BE2C (cell line): Measurements from ENCODE around the gene UBE2F.

Experiments used
- DNase-seq: peaks from one replicate; pipeline ENCODE4 v3.0.0-alpha.2; 2020
- H3K27me3 ChIP-seq: fragments of 250-450 bp; sonication (Bioruptor Pico); 2 replicates; pipeline ENCODE4 v1.5.1; 2020; ENCODE audit warnings: mild to moderate bottlenecking
- H3K36me3 ChIP-seq: fragments of 250-450 bp; sonication (Bioruptor Pico); 2 replicates; pipeline ENCODE4 v1.5.1; 2020; ENCODE audit warnings: mild to moderate bottlenecking
- H3K4me1 ChIP-seq: fragments of 250-450 bp; sonication (Bioruptor Pico); 2 replicates; pipeline ENCODE4 v1.5.1; 2020
- H3K4me3 ChIP-seq: 2 replicates; pipeline ENCODE4 v1.5.1; 2011; ENCODE audit warnings: low read depth, low read length
- H3K9me3 ChIP-seq: fragments of 250-450 bp; sonication (Bioruptor Pico); 2 replicates; pipeline ENCODE4 v1.5.1; 2020
- TF ChIP-seq, protein P1 (sequence below): IDR thresholded peaks from 2 replicates; pipeline ENCODE4 v1.5.1; 2012; ENCODE audit warnings: mild to moderate bottlenecking, low read depth, low read length

The UBE2F gene

DNA sequence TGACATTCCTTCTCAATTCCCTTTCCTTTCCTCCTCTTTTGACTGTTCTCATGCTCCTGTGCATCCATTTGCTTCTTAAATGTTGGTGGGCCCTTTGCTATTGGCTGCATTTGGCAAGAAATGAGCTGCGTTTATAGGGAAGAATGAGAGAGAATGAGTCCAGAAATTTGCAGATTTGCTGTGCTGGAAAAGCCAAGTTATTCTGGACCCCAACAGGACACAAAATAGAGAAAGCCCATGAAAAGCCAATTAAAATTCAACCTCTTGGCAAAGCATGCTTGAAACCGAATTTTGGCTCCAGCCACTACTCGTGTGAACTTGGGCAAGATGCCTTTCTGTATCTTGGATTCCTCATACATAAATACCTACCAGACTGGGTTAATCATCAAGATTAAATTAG is 92.7 kb downstream of the UBE2F start:
- no peaks in the 10 kb centered on the region for H3K4me1 ChIP-seq
- no peak for DNase-seq
- H3K9me3 ChIP-seq, result no peaks in the 10 kb centered on the region
- H3K27me3 ChIP-seq, result no peaks in the 10 kb centered on the region
- TF ChIP-seq, protein P1, sequence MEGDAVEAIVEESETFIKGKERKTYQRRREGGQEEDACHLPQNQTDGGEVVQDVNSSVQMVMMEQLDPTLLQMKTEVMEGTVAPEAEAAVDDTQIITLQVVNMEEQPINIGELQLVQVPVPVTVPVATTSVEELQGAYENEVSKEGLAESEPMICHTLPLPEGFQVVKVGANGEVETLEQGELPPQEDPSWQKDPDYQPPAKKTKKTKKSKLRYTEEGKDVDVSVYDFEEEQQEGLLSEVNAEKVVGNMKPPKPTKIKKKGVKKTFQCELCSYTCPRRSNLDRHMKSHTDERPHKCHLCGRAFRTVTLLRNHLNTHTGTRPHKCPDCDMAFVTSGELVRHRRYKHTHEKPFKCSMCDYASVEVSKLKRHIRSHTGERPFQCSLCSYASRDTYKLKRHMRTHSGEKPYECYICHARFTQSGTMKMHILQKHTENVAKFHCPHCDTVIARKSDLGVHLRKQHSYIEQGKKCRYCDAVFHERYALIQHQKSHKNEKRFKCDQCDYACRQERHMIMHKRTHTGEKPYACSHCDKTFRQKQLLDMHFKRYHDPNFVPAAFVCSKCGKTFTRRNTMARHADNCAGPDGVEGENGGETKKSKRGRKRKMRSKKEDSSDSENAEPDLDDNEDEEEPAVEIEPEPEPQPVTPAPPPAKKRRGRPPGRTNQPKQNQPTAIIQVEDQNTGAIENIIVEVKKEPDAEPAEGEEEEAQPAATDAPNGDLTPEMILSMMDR, result no peak
- peak overlapping the region; percentile 98; the same call in 1 of the 2 replicates for H3K4me3 ChIP-seq
- H3K36me3 ChIP-seq, result peaks cover 6% of the 10 kb centered on the region

DNA sequence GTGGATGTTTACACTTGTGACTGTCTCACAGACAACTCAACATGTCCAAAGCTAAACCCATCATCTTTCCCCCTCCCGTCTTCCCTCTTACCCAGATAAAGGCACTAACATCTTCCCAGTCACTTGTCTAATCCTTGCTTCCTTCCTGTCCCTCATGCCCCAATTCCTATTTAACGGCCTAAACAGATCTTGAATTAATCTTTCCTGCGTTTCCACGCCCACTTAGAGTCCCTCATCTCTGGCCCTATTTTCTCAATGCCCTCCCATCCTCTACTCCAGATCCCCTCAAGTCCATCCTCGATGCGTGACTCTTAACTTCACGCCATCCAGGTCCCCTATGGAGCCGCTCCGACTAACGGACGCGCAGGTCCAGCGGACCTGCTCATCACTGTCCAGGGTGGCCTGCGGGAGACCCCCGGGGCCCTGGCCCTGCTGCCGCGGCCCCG is 93.3 kb downstream of the UBE2F start:
- Histone ChIP-seq H3K27me3 (no peaks in the 10 kb centered on the region), H3K9me3 (no peaks in the 10 kb centered on the region), H3K36me3 (peaks cover 12% of the 10 kb centered on the region), H3K4me3 (peak overlapping the region; percentile 98), H3K4me1 (no peaks in the 10 kb centered on the region)
- DNase-seq, result no peak
- TF ChIP-seq, protein P1, result no peak

DNA sequence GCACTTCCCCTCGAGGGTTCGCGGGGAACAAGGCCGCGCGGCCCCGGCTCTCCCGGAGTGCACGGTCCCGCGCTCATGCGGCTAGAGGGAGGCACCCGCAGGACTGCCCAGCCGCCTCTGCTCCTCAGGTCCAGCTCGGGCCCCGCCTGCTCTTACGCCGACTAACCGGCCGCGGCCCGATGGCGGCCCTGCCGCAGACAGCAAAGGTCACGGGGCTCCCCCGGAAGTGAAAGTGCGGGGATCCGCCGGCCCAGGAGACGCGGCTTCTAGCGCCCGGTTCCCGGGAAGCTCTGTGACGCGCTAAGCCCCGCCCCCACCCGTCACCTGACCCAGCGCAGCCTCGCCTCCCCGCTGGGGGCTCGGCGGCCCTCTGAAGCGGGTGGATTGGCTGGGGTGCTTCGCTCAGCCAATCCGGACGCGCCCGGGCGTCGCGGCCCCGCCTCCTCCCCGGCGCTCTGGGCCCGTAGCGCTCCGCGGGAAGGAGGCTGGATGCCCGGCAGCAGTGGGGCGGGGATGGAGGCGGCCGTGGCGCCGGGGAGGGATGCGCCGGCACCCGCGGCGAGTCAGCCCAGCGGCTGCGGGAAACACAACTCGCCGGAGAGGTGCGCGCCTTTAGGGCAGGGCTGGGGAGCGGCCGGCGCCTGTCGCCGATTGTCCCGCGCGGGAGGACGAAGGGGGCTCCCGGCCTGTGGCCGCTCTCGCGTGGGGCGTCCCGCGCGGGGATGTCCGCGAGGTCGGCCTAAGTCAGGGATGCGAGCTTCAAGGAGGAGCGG is 93.9 kb downstream of the UBE2F start, which contains the start of gene SCLY:
Gene SCLY, plus strand, starts transcription at position 460 of the 773 bp plus-strand sequence. Its CDS starts 54 bp downstream, at position 514.
- TF ChIP-seq, protein P1, result no peak
- DNase-seq, result peak; percentile 99
- H3K27me3 ChIP-seq, result no peaks in the 10 kb centered on the region
- peak within 1 kb of the TSS; percentile 99 for H3K4me3 ChIP-seq
- H3K36me3 ChIP-seq, result peaks cover 15% of the 10 kb centered on the region
- no peaks in the 10 kb centered on the region for H3K9me3 ChIP-seq
- no peaks in the 10 kb centered on the region for H3K4me1 ChIP-seq

DNA sequence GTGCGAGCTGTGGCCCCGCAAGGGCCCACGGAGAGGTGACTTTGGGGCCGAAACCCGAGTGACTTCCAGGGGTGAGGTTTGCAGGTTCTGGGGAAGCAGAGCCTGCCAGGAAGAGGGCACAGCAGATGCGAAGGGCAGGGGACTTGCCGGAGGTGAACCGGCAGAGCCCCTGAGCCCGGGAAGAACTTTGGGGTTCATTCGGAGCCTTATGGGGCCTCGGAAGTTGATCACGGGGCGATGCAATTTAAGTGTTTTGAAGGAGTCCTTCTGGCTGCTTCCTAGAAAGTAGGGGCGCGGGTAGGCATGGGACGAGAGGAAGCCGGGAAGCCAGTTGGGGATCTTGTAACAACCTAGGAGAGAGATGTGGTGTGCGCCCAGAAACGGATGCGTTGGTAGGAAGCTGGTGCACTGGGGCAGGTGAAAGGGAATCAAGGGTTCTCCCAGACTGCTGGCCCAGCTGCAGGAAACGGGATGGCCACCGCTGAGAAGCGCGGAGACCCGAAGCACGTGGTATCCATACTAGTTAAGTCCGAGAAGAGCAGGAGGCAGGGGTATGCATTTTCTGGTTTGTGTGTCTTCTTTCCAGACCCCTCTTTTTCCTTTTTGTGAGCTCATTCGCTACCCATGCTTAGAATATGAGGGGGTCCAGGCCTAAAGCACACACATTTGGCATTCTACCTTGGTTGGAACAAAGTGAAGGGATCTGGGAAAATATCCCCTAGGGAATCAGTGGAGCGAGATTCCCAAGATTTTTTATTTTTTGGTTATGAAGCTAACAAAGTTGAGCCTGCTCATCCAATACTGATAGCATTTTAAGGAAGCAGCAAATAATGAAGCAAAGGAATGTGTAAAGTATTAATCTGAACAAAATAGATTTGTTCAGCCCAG is 94.7 kb downstream of the UBE2F start:
- TF ChIP-seq, protein P1, result 0 out of 2 replicates have a peak, but pooled peaks have one; percentile 5
- peak; percentile 57 for DNase-seq
- Histone ChIP-seq H3K4me1 (no peaks in the 10 kb centered on the region), H3K4me3 (peak overlapping the region; percentile 99), H3K36me3 (peaks cover 23% of the 10 kb centered on the region), H3K9me3 (no peaks in the 10 kb centered on the region), H3K27me3 (no peaks in the 10 kb centered on the region)

DNA sequence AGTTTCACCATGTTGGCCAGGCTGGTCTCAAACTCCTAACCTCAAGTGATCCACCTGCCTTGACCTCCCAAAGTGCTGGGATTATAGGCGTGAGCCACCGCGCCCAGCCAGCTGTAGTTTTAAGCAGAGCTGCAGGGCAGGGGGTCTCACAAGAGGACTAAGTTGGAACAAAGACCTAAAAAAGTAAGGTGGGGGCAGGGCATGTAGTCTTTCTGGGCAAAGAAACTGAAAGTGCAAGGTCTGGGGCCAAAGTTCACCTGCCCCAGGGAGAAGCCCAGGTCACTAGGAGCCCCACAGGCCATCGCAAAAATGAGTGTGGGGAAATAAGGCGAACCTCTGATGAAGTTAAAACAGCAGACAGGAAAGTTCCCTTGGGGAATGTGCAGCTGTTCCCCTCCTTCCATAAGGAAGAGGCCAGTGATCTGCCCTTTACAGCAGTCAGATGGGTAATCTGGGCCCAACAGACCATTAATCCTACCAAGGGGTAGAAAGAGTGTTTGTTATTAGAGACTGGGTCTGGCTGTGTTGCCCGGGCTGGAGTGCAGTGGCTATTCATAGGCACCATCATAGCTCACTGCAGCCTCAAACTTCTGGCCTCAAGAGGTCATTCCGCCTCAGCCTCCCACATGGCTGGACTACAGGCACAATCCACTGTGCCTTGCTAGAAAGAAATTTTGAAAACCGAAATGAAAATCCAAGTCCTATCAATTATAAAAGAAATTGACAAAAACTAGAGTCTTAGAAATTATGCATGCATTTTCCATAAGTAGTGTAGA is 96.8 kb downstream of the UBE2F start:
- TF ChIP-seq, protein P1, result no peak
- Histone ChIP-seq H3K27me3 (no peaks in the 10 kb centered on the region), H3K4me3 (no peak overlapping the region), H3K4me1 (no peaks in the 10 kb centered on the region), H3K36me3 (peaks cover 28% of the 10 kb centered on the region), H3K9me3 (no peaks in the 10 kb centered on the region)
- DNase-seq, result no peak
